GM21360 (cell line): ENCODE results near the gene FBP2.
"Not testable (repeated sequence)": the region's sequence is repeated elsewhere in the genome, so short reads cannot be mapped to it uniquely, and the experiment has no call there.

Experiments
- ATAC-seq: cut with Tn5 transposase; IDR thresholded peaks from one replicate; pipeline ENCODE4 v1.9.1; 2021; ENCODE audit warnings: mild to moderate bottlenecking, moderate library complexity; ENCODE audit not compliant: unreplicated experiment

Gene FBP2

DNA sequence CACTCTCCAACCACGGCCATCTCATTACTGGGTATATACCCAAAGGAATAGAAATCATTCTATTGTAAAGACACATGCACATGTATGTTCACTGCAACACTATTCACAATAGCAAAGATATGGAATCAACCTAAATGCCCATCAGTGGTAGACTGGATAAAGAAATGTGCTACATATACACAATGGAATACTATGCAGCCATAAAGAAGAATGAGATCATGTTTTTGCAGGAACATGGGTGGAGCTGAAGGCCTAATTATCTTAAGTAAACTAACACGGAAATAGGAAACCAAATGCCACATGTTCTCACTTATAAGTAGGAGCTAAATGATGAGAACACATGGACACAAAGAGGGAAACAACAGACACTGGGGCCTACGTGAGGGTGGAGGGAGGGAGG is 29.3 kb downstream of the FBP2 start:
- not testable (repeated sequence) for ATAC-seq

DNA sequence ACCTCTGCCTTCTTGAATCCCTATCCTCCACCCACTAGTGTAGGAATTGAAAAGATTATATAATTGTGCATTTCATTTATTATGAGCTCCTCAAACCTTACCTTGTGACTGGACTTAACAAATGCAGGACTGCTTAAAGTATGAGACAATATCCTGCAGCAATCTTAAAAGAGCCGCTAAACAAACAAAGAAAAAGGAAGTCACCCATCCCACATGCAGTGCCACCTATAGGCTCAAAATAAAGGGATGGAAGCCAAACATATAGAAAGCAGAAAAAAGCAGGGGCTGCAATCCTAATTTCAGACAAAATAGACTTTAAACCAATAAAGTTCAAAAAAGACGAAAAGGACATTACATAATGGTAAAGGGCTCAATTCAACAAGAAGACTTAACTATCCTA is 30.1 kb downstream of the FBP2 start:
- no peak for ATAC-seq

DNA sequence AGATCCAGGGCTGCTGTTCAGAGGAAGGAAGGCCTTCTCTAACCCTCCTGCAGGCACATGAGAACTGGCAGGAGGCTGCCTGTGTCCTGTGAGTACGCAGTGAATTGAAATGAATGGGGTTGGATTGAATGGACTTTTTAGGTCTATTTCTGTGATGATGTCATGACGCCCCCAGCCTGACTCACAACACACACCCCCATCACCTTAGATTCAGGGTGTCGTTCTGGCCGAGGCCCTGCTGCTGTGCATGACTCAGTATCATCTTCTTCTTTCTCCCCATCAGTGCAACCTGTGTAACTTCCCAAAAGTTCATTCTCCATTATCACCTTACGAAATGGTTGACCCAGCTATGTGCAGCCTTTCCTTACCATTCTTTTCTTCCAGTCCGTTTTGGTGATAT is 33.4 kb downstream of the FBP2 start:
- no peak for ATAC-seq

DNA sequence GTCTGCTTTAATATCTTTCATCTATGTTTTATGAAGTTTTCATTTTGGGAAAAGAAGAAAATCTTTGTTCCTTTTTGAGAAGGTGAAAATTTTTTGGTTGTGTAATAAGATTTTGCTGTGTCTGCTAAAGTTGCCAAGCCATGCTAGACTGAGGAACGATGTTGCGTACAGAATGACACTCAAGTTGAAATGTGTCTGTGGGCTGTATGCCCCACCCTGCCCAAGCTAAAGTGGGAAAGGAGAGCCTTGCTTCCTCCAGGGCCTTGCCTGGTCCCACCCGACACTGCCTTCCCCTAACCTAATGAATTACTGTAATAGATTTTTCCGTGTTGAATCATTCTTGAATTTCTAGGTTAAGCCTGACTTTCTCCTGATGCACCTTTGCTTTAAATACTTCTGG is 36.2 kb downstream of the FBP2 start:
- ATAC-seq, result no peak

DNA sequence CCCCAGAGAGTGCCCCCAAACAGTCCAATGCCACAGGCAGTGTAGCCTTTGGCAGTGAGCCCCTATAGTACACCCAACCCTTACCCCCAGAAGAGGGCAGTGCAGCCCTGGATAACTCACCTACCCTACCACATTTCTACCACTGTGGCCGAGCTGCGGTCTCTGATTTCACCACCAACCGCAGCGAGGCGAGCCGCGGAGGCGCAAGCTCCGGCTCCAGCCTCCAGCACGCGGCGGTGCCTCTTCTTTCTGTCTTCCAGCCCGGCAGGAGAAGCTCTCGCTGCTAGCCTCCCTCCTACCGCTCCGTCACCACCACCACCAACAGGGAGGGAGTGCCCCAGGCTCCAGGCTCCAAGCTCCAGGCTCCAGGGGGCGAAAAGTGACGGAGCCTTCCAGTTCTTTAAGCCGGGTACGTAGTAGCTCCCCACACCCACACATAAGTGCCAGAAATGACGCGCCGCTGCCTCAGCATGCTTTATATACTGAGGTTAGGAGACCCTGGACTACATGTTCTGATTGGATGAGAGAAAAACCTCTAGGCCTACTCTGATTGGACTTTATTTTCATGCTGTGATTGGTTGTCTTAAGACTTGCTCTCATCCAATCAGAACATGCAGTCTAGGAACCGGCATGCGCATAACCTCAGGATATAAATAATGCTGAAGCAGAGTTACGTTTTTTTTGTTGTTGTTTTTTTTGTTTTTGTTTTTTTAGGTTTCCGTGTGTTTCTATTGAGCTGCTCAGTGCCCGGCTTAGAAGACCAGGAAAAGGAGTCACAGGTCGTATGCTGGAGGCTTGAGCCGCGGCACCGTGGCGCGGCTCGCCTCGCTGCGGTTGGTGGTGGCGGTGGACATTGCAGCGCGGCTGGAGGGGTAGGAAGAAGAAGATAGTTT is 38.9 kb downstream of the FBP2 start, which contains the start of gene PCAT7:
Gene PCAT7, plus strand, starts transcription at position 645 of the 893 bp plus-strand sequence.
- ATAC-seq, result no peak

DNA sequence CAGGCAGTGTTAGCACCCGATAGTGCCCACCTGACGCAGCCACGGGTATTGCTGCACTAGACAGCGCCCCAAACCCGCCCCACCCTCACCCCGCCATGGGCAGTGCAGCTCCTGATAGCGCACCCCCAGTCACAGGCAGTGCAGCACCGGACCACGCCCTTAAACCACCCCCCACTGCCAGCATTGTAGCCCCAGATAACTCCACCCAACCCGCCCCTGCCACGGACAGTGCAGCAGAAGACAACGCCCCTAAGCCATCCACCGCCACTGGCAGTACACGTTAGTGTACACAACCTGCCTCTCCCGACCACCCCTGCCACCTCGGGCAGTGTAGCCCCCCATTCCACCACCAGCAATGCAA is 39.6 kb downstream of the FBP2 start:
- no peak for ATAC-seq

DNA sequence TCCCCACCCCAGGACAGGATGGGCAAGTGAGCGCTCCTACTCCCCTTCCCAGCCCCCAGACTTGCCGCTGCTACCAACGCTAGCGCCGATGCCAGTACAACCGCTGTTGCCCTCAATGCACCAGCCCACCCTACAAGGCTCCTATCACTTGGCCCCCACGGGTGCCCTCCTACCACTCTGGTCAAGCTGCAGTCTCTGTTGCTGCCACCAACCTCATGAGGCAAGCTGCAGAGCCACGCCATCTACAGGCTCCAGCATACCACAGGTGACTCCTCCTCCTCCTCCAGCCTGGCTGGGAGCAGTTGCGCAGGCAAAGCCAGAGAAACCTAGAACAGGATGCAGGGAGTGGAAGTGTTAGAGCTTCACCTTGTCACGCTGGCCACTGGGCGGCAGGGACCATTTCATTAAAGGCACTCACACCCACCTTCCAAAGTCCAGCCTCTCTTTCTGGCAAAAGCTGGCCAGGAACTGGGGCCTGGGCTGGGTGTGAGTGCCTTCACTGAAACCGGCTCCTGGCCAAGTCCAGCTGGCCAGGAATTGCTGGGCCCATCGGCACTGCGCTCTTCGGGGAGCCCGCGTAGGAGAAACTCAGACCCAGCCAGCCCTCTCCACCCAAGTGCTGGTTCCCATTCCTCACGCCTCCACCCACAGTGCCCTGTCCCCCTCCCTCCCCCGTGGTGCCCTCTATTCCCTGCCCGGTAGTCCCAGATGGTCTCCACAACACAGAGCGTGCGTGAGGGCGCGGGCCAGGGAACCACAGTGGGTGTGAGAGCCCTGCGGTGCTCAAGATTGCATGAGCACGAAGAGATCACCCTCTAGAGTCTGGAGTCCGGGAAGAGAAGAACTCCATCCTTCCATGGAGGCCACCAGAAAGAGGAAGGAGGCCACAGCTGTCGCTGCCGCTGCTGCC is 40.3 kb downstream of the FBP2 start:
- no peak for ATAC-seq

DNA sequence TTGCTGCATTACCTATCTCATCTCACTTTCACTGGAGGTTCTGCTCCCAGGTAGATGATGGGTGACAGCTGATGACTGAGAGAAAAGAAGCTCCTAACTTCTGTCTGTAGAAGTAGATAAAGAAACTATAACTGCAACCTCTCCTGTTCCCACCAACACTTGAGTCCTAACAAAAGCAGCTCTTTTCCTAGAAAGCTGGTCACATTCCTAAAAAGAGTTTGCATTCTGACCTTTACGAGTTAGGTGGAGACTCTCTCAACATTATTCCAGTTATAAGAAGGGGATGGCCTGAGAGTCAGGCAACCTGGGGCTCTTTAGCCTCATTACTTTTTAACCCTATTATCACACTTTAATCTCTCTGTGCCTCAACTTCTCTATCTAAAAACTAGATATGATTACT is 47.7 kb downstream of the FBP2 start:
- ATAC-seq, result no peak

DNA sequence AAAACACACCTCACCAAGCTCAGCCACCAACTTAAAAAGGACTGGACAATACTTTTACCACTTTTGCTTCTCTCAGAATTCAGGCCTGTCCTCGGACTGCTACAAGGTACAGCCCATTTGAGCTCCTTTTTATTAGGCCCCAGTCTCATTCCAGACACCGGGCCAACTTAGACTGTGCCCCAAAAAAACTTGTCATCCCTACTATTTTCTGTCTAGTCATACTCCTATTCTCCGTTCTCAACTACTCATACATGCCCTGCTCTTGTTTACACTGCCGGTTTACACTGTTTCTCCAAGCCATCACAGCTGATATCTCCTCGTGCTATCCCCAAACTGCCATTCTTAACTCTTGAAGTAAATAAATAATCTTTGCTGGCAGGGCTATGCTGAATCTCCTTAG is 49.3 kb downstream of the FBP2 start:
- ATAC-seq, result not testable (repeated sequence)

DNA sequence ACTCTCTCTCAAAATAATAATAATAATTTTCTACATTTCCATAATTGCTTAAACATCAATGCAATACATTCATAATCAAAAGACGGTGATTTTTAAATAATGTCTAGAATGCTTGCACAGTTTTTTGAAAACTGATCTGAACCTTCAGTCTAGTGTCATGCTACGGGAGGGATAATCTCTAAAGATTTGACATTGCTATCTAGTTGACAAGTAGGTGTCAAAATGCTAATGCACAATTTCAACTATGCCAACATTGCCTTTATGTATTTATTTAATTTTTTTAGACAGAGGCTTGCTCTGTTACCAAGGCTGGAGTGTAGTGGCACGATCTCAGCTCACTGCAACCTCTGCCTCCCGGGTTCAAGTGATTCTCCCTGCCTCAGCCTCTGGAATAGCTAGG is 54.7 kb downstream of the FBP2 start:
- no peak for ATAC-seq

DNA sequence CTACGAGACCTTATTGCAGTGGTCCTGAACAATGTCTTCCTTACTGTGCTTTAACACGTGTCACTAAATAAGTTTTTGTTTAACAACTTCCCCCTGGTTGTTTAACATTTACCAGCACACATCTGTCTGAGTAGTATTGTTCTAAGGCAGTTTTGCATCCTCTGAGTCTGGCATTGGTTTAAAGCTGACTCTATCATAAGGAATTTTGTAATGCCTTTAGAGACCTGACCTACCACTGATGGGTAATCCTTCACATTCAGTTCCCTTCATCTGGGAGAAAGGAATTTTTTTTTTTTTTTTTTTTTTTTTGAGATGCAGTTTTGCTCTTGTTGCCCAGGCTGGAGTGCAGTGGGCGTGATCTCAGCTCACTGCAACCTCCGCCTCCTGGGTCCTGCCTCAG is 58.7 kb downstream of the FBP2 start:
- no peak for ATAC-seq

DNA sequence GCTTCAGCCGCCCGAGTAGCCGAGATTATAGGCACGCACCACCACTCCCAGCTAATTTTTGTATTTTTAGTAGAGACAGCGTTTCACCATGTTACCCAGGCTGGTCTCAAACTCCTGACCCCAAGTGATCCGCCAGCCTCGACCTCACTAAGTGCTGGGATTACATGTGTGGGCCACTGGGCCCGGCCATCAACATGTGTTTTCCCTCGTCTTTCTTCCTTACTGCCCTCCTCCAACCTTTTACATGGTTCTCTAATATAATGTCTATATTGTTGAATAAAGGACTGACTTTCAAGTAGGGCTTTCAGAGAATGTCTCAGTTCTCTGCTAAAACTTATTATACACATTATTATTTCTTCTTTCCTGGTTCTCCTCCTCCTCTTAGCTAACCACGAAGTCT is 60.0 kb downstream of the FBP2 start:
- ATAC-seq, result no peak

DNA sequence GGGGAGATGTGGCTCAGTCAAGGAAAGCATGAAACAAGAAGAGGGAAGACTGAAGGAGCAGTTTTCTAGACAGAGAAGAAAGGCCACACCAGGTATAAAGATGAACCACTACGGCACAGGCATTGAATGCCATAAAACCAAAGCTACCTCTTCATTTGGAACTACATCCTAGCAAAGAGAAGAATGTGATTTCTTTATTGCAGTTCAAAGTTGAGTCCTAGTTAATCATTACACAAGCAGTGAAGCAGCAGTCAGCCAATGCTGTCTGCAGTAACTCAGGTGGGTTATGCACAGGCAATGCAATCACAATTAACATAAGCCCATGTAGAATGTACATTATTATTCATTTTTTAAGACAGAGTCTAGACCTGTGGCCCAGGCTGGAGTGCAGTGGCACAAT is 60.5 kb downstream of the FBP2 start:
- no peak for ATAC-seq

DNA sequence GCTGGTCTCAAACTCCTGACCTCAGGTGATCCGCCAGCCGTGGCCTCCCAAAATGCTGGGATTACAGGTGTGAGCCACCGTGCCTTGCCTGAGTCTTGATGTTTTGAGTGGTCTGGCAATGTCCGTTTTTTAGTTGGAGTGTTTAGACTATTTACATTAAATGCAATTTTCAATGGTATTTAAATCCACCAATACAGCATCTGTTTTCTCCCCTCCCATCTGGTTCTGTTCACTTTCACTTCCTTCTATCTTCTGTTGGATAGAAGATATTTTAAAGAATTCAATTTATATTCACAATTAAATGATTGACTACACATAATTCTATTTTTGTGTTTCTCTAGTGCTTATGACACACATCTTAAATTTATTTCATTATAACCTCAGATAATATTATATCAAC is 64.7 kb downstream of the FBP2 start:
- ATAC-seq, result no peak

DNA sequence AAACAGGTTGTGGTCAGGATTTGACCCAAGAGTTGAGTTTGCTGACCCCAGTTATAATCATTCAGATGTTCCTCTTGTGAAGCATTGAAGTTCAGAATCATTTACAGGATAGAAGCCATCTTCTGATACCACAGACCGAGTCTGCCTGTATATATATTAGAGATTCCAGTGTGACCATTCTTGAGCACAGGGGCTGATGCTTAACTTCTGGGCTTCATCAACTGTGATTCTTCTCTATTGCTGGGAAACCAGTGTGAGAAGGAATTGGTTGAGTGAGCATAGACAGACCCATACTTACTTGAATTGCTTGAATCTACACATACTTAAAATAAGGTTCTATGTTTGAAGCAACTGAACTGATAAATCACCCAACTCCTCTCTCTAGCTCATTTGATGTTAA is 66.7 kb downstream of the FBP2 start:
- ATAC-seq, result no peak

DNA sequence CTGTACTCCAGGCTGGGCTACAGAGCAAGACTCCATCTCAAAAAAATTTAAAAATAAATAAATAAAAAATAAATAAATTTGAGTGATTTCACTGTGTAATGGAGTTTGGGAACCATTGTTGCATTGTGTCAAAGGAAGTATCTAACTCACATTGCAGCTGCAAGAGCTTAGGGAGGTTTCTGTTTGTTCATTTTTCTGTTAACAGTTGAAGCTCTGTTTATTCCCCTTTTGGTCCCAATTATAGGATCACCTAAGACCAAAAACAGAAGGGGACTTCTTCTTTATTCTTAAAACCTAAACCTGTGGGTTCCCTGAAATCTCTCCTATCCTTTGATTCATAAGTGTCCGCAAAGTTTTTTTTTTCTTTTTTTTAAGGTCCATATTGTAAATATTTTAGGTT is 67.4 kb downstream of the FBP2 start:
- ATAC-seq, result no peak

DNA sequence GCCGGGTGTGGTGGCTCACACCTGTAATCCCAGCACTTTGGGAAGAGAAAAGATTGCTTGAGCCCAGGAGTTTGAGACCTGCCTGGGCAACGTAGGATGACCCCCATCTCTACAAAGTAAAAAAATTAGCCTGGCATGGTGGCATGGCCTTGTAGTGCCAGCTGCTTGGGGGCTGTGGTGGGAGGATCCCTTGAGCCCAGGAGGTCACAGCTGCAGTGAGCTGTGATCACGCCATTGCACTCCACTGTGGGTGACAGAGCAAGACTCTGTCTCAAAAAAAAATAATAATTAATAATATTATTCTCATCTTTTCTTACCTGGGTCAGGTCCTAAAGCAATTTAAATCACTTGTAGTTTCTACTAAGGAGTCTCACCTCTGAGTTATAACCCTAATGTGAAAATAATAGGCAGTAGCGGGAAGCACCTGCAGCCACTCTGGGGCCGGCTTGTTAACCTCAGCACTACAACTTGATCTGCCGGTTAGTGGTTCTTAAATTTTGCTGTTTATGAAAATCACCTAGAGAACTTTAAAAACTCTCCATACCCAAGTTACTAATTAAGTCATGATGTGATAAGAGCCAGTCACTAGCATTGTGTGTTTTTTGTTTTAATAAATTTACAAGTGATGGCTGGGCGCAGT is 68.1 kb downstream of the FBP2 start:
- no peak for ATAC-seq

DNA sequence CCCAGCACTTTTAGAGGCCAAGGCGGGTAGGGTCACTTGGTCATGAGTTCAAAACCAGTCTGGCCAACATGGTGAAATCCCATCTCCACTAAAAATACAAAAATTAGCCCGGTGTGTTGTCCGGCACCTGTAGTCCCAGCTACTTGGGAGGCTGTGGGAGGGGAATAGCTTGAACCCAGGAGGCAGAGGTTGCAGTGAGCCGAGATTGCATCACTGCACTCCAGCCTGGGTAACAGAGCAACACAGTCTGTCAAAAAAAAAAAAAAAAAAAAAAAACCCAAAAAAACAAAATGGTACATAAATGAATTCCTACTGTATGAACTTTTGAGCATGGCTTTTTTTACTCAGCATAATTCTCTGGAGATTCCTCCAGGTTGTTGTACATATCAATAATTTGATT is 76.4 kb downstream of the FBP2 start:
- no peak for ATAC-seq

DNA sequence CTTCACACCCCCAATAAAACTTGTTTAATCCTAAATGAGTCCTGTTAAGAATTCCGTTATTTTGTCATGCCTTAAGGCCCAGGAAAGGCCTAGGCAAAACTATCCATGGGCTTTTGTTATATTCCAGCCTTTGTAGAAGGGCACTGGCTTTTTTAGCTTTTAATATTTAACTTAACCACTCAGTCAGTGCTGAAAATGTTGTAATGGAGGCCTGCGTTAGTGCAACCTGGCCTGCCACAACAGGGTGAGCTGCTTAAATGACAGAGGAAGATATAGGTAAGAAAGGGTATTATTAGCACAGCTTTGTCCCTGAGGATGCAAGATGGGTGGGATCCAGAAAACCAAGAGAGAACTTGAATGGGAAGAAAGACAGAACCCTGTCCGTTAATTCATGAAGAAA is 78.9 kb downstream of the FBP2 start:
- no peak for ATAC-seq

DNA sequence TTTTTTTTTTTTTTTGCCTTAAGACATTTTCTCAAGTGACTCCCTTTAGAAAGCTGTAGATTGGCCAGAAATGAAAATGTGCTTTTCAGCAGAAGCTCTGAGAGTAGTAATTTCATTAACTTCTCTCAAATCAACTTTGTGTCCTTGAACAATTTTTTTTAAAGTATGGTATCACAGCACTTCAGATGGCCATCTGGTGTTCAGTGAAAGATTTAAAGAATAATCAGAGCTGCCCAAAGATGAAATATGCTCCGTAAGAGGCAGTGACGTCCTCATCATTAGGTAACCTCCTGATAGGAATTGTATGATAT is 81.7 kb downstream of the FBP2 start:
- no peak for ATAC-seq

DNA sequence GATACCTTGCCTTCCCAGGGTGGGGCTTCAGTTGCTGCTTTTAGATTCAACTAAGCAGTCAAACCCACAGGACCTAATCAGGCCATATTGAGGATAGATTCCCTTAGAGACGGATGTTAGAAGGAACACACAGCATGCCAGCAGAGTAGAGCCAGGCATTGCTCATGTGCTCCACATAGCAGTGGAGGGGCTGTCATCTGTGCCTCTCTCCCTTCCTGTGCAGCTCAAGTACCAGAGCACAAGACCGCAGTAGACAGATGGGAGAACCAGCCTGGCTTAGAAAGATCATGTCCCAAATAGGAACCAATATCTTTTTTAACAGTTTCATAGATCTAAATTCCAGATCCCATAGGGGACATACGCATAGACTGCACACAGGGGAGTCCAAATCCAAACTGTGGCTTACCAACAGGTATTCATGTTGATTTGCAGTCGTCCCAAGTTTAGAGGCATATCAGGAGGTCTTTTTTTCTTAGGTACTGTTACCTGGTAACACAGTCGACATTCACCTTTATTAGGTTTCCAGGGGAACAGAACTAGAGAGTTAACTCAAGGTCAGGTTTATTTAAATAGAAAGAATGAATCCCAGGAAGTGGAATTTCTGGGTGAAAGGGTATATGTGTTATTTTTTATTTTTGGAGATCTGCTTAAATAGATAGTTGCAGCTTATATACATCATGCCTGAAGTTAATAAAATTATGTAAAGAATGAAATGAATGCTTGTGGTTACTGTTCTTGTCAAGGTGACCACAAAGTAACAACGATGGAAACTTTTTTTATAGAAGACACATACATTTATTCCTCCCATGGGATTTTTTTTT is 82.3 kb downstream of the FBP2 start:
- ATAC-seq, result no peak
